GM12878 (cell line): ENCODE measurements around the gene BEST2. TPM values are rescaled to one million over a fixed set of nuclear protein-coding genes. Genes with fewer than 3 reads are reported as not detected.
A peak's percentile ranks its signal among the peaks of the same experiment; 100 is the strongest.

Experiments
- CBX5 ChIP-seq: sonication (generic); IDR thresholded peaks from 2 replicates; pipeline ENCODE4 v1.6.1; 2016; ENCODE audit warnings: low read depth, moderate library complexity, mild to moderate bottlenecking, inconsistent platforms
- CEBPB ChIP-seq, 2 experiments: fragments of 150-350 bp in 1 of 2; IDR thresholded peaks; 2 replicates each; pipeline ENCODE4 v1.6.1; 2012 to 2014; ENCODE audit warnings: low read depth in 2 of 2, low read length in 2 of 2, borderline replicate concordance in 1 of 2, inconsistent platforms in 1 of 2
- CREB1 ChIP-seq: IDR thresholded peaks from 2 replicates; pipeline ENCODE4 v1.6.1; 2012; ENCODE audit warnings: low read depth, mild to moderate bottlenecking, inconsistent platforms
- DPF2 ChIP-seq: fragments of 450-650 bp; IDR thresholded peaks from 2 replicates; pipeline ENCODE4 v1.6.1; 2017; ENCODE audit warnings: mild to moderate bottlenecking
- ETV6 ChIP-seq, 2 experiments: fragments of 450-650 bp in 1 of 2; IDR thresholded peaks in 1 of 2; conservative IDR thresholded peaks in 1 of 2; 2 replicates each; pipeline ENCODE4 v1.6.1; 2014; ENCODE audit warnings: antibody characterized with exemption in 1 of 2, borderline replicate concordance in 1 of 2, low read depth in 1 of 2, mild to moderate bottlenecking in 1 of 2, moderate library complexity in 1 of 2
- FOS ChIP-seq: IDR thresholded peaks from 3 replicates; pipeline ENCODE4 v1.6.1; 2011; ENCODE audit warnings: borderline replicate concordance; ENCODE audit not compliant: insufficient read length; ENCODE audit errors: extremely low read depth
- HCFC1 ChIP-seq: fragments of 150-350 bp; IDR thresholded peaks from 2 replicates; pipeline ENCODE4 v1.6.1; 2014; ENCODE audit warnings: low read length
- KAT2A ChIP-seq: conservative IDR thresholded peaks from 2 replicates; pipeline ENCODE4 v1.6.1; 2011; ENCODE audit warnings: low read depth, low read length; ENCODE audit not compliant: control insufficient read depth
- SMAD1 ChIP-seq: fragments of 450-650 bp; IDR thresholded peaks from 2 replicates; pipeline ENCODE4 v1.6.1; 2018; ENCODE audit warnings: mild to moderate bottlenecking, low read depth; ENCODE audit not compliant: partially characterized antibody
- TCF12 ChIP-seq: IDR thresholded peaks from 2 replicates; pipeline ENCODE4 v1.6.1; 2011; ENCODE audit warnings: low read depth, mild to moderate bottlenecking, low read length
- polyA plus RNA-seq, 11 experiments: library from polyadenylated mRNA; depleted of rRNA in 4 of 11; unstranded in 6 of 11; stranded (reverse) in 5 of 11; fragments of >200 nt; fragmentation: Nextera tagmentation in 4 of 11; fragmentation: Illumina TruSeq in 1 of 11; extraction: Ambion mirVana in 4 of 11; extraction: Trizol in 1 of 11; gene quantifications; 1 replicate in 1 of 11; 2 replicates in 10 of 11; pipeline versions ENCODE4 v1.2.1 to v1.2.3, GENCODE V29; 2011 to 2016; ENCODE audit warnings: inconsistent platforms in 2 of 11, missing spikeins in 2 of 11, low read depth in 1 of 11
- total RNA-seq, 4 experiments: library from RNA; depleted of rRNA in 3 of 4; stranded (reverse); fragments of >200 nt in 3 of 4; fragmentation: Illumina TruSeq in 1 of 4; extraction: Trizol in 1 of 4; gene quantifications; 2 replicates each; pipeline versions ENCODE4 v1.2.1 to v1.2.3, GENCODE V29; 2013 to 2021
- TF ChIP-seq, protein P1 (sequence below): IDR thresholded peaks from 2 replicates; pipeline ENCODE4 v1.6.1; 2011; ENCODE audit warnings: borderline replicate concordance, low read depth, mild to moderate bottlenecking, moderate library complexity, low read length; ENCODE audit not compliant: insufficient read depth, poor library complexity, severe bottlenecking
- TF ChIP-seq, protein P2 (sequence below): IDR thresholded peaks from 2 replicates; pipeline ENCODE4 v1.6.1; 2011; ENCODE audit warnings: low read depth, mild to moderate bottlenecking, low read length, moderate library complexity, borderline replicate concordance; ENCODE audit errors: extremely low read depth
- TF ChIP-seq, protein P3 (sequence below): fragments of 450-650 bp; formaldehyde crosslinking; IDR thresholded peaks from 2 replicates; pipeline ENCODE4 v1.5.0; 2022; ENCODE audit warnings: mild to moderate bottlenecking, missing genetic modification characterization
- TF ChIP-seq, protein P4 (sequence below): IDR thresholded peaks from 2 replicates; pipeline ENCODE4 v1.6.1; 2012; ENCODE audit warnings: low read depth, low read length, improper control_type of control experiment
- TF ChIP-seq, protein P5 (sequence below): fragments of 450-650 bp; IDR thresholded peaks from 2 replicates; pipeline ENCODE4 v1.6.1; 2016; ENCODE audit warnings: mild to moderate bottlenecking
- TF ChIP-seq, protein P6 (sequence below): fragments of 450-650 bp; formaldehyde crosslinking; IDR thresholded peaks from 2 replicates; pipeline ENCODE4 v1.4.0; 2022; ENCODE audit warnings: mild to moderate bottlenecking, moderate library complexity

BEST2 gene
- total and polyA plus RNA-seq, 10 of the 15 experiments (the other 5 are each of a cell fraction or from before 2014, with no cell fraction given), result not detected

DNA sequence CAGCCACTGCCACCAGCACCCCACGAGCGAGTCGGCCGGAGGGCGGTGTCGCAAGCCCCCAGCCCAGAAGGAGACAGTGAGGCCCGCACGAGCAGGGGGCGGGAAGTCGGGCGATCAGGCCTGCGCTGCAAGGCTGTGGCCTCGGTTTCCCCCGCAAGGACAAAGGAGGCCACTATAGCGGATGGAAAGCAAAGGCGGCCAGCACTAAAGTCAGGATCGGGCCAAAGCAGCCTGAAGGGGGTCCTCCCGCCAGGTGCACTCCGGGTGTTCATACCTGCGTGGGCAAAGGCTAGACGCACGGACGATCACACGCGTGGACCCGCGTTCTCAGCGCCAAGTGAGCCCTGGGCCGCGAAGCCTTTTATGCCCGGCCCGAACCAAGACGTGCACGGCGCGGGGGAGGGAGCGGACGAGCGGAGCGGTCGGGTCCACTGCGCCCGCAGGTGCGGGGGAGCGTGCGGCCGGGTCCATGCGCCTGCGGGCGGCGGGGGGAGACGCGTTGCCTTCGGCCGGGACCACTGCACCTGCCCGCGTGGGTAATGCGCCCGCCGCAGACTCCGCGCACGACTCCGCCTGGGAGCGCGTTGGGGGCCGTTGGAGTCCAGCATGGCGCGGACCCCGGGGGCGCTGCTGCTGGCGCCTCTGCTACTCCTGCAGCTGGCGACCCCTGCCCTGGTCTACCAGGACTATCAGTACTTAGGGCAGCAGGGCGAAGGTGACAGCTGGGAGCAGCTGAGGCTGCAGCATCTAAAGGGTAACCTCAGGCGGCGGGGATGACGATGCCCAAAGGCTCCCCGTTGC is 50.1 kb downstream of the BEST2 start, which contains the start of the genes PRDX2 and THSD8 (continued):
- TF ChIP-seq CEBPB (IDR thresholded peaks at IDR 0.05; ENCODE audit: borderline replicate concordance in 1 of 2, low read depth in 2 of 2, low read length in 2 of 2) (no peak), TCF12 (peak; percentile 74; the same call in 1 of the 2 replicates), SMAD1 (no peak), KAT2A (no peak), ETV6 (conservative IDR thresholded peaks at IDR 0.05 in 1 of 2, IDR thresholded peaks at IDR 0.05 in 1 of 2; ENCODE audit: borderline replicate concordance in 1 of 2, low read depth in 1 of 2) (no peak), FOS (no peak), CREB1 (peak; percentile 53; the same call in 1 of the 2 replicates), HCFC1 (peak; percentile 47; the same call in 1 of the 2 replicates), CBX5 (no peak), DPF2 (no peak; the same call in none of the 2 replicates)
- TF ChIP-seq, protein P1, sequence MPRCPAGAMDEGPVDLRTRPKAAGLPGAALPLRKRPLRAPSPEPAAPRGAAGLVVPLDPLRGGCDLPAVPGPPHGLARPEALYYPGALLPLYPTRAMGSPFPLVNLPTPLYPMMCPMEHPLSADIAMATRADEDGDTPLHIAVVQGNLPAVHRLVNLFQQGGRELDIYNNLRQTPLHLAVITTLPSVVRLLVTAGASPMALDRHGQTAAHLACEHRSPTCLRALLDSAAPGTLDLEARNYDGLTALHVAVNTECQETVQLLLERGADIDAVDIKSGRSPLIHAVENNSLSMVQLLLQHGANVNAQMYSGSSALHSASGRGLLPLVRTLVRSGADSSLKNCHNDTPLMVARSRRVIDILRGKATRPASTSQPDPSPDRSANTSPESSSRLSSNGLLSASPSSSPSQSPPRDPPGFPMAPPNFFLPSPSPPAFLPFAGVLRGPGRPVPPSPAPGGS, result no peak
- TF ChIP-seq, protein P2, sequence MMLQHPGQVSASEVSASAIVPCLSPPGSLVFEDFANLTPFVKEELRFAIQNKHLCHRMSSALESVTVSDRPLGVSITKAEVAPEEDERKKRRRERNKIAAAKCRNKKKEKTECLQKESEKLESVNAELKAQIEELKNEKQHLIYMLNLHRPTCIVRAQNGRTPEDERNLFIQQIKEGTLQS, result no peak
- TF ChIP-seq, protein P3, sequence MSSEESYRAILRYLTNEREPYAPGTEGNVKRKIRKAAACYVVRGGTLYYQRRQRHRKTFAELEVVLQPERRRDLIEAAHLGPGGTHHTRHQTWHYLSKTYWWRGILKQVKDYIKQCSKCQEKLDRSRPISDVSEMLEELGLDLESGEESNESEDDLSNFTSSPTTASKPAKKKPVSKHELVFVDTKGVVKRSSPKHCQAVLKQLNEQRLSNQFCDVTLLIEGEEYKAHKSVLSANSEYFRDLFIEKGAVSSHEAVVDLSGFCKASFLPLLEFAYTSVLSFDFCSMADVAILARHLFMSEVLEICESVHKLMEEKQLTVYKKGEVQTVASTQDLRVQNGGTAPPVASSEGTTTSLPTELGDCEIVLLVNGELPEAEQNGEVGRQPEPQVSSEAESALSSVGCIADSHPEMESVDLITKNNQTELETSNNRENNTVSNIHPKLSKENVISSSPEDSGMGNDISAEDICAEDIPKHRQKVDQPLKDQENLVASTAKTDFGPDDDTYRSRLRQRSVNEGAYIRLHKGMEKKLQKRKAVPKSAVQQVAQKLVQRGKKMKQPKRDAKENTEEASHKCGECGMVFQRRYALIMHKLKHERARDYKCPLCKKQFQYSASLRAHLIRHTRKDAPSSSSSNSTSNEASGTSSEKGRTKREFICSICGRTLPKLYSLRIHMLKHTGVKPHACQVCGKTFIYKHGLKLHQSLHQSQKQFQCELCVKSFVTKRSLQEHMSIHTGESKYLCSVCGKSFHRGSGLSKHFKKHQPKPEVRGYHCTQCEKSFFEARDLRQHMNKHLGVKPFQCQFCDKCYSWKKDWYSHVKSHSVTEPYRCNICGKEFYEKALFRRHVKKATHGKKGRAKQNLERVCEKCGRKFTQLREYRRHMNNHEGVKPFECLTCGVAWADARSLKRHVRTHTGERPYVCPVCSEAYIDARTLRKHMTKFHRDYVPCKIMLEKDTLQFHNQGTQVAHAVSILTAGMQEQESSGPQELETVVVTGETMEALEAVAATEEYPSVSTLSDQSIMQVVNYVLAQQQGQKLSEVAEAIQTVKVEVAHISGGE (CRISPR knock-in tag), result no peak
- TF ChIP-seq, protein P4, sequence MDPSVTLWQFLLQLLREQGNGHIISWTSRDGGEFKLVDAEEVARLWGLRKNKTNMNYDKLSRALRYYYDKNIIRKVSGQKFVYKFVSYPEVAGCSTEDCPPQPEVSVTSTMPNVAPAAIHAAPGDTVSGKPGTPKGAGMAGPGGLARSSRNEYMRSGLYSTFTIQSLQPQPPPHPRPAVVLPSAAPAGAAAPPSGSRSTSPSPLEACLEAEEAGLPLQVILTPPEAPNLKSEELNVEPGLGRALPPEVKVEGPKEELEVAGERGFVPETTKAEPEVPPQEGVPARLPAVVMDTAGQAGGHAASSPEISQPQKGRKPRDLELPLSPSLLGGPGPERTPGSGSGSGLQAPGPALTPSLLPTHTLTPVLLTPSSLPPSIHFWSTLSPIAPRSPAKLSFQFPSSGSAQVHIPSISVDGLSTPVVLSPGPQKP, result 0 out of 2 replicates have a peak, but pooled peaks have one; percentile 18
- TF ChIP-seq, protein P5, sequence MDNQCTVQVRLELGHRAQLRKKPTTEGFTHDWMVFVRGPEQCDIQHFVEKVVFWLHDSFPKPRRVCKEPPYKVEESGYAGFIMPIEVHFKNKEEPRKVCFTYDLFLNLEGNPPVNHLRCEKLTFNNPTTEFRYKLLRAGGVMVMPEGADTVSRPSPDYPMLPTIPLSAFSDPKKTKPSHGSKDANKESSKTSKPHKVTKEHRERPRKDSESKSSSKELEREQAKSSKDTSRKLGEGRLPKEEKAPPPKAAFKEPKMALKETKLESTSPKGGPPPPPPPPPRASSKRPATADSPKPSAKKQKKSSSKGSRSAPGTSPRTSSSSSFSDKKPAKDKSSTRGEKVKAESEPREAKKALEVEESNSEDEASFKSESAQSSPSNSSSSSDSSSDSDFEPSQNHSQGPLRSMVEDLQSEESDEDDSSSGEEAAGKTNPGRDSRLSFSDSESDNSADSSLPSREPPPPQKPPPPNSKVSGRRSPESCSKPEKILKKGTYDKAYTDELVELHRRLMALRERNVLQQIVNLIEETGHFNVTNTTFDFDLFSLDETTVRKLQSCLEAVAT, result peak; percentile 68; the same call in 1 of the 2 replicates
- TF ChIP-seq, protein P6, sequence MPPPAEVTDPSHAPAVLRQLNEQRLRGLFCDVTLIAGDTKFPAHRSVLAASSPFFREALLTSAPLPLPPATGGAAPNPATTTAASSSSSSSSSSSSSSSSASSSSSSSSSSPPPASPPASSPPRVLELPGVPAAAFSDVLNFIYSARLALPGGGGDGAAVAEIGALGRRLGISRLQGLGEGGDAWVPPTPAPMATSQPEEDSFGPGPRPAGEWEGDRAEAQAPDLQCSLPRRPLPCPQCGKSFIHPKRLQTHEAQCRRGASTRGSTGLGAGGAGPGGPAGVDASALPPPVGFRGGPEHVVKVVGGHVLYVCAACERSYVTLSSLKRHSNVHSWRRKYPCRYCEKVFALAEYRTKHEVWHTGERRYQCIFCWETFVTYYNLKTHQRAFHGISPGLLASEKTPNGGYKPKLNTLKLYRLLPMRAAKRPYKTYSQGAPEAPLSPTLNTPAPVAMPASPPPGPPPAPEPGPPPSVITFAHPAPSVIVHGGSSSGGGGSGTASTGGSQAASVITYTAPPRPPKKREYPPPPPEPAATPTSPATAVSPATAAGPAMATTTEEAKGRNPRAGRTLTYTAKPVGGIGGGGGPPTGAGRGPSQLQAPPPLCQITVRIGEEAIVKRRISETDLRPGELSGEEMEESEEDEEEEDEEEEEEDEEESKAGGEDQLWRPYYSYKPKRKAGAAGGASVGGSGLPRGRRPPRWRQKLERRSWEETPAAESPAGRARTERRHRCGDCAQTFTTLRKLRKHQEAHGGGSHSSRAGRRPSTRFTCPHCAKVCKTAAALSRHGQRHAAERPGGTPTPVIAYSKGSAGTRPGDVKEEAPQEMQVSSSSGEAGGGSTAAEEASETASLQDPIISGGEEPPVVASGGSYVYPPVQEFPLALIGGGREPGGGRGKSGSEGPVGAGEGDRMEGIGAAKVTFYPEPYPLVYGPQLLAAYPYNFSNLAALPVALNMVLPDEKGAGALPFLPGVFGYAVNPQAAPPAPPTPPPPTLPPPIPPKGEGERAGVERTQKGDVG (CRISPR knock-in tag), result no peak
